IPS DF 4.7 (cell line): ENCODE results near the gene CHRM3.

Experiments
- DNase-seq: peaks from one replicate; pipeline ENCODE4 v3.0.0-alpha.2; 2013; ENCODE audit warnings: low spot score; ENCODE audit errors: extremely low read depth

Gene CHRM3

DNA sequence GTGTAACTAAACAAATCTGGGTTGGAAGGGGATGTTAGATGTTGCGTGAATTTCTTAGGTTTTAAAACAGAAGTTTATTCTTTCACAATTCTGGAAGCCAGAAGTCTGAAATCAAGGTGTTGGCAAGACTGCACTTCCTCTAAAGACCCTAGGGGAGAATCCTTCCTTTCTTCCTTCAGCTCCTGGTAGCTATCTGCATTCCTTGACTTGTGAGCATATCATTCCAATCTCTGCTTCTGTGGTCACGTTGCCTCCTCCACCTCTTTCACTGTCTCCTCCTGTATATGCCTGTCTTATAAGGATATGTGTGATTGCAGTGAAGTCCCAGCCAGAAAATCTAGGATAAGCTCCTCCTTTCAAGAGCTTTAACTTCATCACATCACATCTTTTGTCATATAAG is 7.7 kb downstream of the CHRM3 start:
- DNase-seq, result no peak

DNA sequence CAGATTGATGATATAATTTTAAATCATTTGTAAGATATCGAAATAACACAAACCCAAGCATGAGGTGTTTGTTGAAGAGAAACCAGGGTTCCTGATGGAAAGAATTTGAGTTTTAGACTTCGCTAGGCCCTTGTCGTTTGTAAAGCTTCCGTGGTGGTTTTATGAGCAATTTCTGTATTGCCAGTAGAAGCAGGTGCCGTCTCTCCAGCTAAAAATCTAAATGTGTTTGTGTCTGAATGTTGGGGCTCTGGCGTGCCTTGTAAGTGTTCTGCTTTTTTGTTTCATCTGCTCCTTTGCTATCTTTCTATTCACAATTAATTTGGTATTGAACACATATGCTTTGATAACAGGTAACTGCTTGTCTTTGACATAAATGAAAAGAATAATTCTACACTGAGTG is 27.5 kb downstream of the CHRM3 start:
- DNase-seq, result no peak

- no peak for DNase-seq
These were observed 30.9 kb downstream of the CHRM3 start for GRCh38 chr1:239417221-239417620.

DNA sequence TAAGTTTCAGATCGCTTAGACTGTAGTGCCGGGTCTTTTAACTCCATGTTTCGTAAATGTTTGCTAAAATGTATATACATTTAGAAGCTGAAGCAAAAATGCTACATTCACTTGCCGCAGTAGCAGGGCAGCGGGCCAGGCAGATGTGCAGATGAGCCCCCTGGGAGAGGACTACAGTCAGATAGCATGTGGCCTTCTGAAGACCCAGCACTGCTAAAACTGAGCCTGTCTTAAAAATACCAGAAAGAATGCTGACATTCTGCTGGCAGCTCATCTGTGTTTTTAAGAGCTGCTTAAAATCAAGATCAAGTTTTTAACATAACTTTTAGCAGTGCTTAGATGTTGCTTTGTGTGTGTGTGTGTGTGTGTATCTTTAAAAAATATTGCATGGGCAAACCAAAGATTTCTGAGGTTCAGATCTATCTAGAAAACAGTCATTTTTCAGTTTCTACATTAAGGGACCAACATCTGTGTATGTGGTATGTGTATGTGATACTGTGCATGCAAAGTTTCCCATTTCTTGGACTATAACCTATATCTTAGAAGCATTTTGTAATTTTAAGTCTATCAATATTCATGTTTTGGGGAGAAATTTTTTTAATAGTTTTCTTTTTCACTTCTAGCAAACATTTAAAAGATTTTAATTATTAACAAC is 31.7 kb downstream of the CHRM3 start:
- no peak for DNase-seq

DNA sequence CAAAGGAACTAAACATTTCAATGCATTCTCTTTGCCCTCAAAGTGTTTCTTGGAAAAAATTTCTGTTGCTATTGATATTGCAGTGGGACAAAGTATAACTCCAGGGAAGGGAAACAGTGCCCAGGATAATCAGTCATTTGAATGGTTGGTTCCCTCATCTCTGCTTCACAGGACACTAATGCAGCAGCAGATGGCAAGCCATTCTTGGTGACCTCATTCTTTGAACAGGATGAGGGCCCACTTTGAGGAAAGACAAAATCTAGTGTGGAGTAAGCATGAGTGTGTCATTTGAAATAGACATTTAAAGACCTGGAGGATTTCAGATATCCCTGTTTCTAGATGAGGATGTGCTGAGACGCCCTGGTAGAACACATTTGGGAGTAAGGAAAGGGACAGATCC is 32.3 kb downstream of the CHRM3 start:
- DNase-seq, result no peak

DNA sequence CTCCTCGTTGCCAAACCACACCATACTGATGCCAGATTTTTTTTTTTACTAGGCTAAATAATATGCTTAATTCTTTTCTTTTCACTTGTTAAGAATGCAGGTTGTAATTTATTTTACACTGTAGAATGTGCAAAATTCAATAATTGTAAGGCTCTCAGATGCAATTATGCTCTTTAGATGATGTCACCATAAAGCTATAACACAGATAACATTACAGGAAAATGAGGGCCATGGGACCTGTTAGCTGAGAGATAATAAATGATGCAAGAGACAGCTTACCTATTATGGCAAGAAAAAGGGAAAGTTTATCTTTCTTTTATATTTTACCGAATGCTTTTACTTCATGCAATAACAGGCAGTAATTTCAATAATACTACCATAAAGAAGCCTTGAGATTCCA is 35.4 kb downstream of the CHRM3 start:
- no peak for DNase-seq

DNA sequence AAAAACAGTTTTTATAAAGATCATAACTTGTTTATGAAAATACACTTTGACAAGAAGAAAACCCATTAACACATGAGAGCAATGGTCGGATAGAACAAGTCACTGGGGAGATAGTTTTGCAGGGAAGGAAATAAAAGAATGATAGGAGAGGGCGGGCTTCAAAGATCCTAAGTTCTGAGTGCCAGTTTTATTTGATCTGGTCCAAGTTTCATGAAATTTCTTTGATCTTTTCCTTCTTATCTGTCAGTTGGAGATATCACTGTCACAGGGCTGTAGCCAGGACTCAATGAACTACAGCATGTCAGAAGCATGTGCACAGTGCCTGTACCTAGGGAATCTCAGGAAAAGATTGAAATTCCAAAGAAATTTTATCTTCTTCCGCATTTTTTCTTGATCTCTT is 36.5 kb downstream of the CHRM3 start:
- DNase-seq, result no peak

GRCh38 chr1:239426821-239427475 is 40.6 kb downstream of the CHRM3 start:
- DNase-seq, result no peak

DNA sequence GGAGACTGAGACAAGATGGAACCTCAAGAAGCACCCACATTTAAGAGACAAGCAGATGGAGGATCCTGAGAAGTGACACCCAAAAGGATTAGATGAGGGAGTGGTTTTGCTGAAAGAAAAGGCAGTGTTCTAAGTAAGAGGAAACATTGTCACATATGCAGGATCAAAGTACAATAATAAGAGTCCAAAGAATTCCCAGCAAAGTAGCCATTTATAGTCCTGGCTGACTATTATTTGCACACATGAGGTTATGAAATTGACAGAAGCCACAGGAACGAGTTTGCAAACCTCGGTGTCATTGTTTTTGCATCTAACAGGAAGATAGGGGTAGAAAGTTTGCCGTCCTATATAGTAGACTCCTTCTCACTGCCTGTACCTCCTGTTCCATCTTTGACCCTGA is 41.3 kb downstream of the CHRM3 start:
- no peak for DNase-seq

DNA sequence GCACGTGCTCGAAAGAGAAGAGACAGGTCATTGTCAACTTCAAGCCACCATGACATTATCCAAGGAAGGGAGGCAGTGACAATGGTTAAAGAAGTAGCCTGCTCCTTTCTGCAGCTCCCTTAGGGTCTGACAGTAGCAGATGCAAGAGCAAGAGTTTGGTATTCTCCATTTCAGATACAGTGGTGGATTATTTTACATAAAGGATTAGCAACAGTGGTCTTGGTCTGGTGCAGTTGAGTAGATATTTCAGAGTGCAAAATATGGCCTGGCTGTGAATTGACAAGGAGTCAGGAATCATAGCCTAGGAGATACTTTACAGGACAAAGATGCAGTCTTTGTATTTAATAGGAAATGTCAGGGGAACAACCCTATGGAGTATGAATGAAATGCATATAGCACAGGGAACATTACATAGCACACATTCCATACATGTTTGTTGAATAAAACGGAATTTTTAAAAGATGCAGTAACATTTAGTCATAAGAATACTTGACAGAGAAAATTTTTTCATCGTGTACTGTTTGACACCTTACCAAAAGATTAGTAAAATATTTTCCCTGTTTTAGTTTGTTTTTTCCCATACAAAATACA is 41.8 kb downstream of the CHRM3 start:
- DNase-seq, result no peak

- no peak for DNase-seq
These were observed 42.8 kb downstream of the CHRM3 start for GRCh38 chr1:239429163-239429562.

DNA sequence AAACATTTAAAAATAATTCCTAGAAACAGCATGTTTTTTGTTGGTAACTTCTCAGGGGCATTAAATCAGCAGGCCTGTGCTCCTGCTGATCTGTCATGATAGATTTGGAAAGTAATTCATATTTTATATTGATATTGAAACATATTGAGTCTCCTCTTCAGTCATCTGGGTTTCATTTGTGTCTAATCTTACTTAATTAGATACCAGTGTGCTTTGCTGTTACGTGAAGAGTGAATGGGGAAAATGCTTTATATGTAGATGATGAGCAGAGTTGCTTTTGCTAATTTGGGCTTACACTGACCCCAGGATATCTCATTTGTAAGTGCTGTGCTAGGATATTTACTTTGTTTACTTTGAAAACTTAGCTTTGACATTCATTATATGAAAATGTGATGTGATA is 45.9 kb downstream of the CHRM3 start:
- DNase-seq, result no peak

GRCh38 chr1:239434181-239434580 is 47.8 kb downstream of the CHRM3 start:
- no peak for DNase-seq
